A673 (cell line): ENCODE results near the gene RASSF1.

Experiments used
- EZH2 ChIP-seq: fragments of 200-600 bp; sonication (generic); IDR thresholded peaks from 2 replicates; pipeline ENCODE4 v1.6.1; 2017; ENCODE audit warnings: borderline replicate concordance, low read depth, mild to moderate bottlenecking, mixed read lengths, antibody characterized with exemption, low read length; ENCODE audit not compliant: poor library complexity, severe bottlenecking
- TF ChIP-seq, protein P1 (sequence below): fragments of 300-800, 200-600 bp; sonication (generic); conservative IDR thresholded peaks from 2 replicates; pipeline ENCODE4 v1.5.1; 2017; ENCODE audit warnings: low read depth, mild to moderate bottlenecking, antibody characterized with exemption, low read length, moderate library complexity, mixed read lengths

GRCh38 chr3:50352781-50353180 is 12.1 kb upstream of the RASSF1 start:
- no peak for TF ChIP-seq EZH2
- TF ChIP-seq, protein P1, sequence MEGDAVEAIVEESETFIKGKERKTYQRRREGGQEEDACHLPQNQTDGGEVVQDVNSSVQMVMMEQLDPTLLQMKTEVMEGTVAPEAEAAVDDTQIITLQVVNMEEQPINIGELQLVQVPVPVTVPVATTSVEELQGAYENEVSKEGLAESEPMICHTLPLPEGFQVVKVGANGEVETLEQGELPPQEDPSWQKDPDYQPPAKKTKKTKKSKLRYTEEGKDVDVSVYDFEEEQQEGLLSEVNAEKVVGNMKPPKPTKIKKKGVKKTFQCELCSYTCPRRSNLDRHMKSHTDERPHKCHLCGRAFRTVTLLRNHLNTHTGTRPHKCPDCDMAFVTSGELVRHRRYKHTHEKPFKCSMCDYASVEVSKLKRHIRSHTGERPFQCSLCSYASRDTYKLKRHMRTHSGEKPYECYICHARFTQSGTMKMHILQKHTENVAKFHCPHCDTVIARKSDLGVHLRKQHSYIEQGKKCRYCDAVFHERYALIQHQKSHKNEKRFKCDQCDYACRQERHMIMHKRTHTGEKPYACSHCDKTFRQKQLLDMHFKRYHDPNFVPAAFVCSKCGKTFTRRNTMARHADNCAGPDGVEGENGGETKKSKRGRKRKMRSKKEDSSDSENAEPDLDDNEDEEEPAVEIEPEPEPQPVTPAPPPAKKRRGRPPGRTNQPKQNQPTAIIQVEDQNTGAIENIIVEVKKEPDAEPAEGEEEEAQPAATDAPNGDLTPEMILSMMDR: 0 out of 2 replicates have a peak, but pooled peaks have one; percentile 18
